NT2/D1 (cell line): Measurements from ENCODE around the gene VANGL1.

Experiments
- SUZ12 ChIP-seq: IDR thresholded peaks from 2 replicates; pipeline ENCODE4 v1.6.1; 2011; ENCODE audit not compliant: insufficient read length, insufficient read depth; ENCODE audit errors: extremely low read depth
- YY1 ChIP-seq: IDR thresholded peaks from 2 replicates; pipeline ENCODE4 v1.6.1; 2011; ENCODE audit not compliant: insufficient read length, insufficient read depth
- ZNF274 ChIP-seq: IDR thresholded peaks from 2 replicates; pipeline ENCODE4 v1.6.1; 2011; ENCODE audit warnings: mild to moderate bottlenecking, low read depth, low read length

GRCh38 chr1:115676498-115677181 is 34.9 kb downstream of the VANGL1 start:
- no peak for TF ChIP-seq YY1
- TF ChIP-seq ZNF274, result no peak
- TF ChIP-seq SUZ12, result no peak
